ENCODE data around the gene PGBD5. TPM values are rescaled to one million over a fixed set of nuclear protein-coding genes. Genes with fewer than 3 reads are reported as not detected.

Gene PGBD5
- total and polyA plus RNA-seq, 2 of the 13 experiments (the other 11 are each of a cell fraction or from before 2014, with no cell fraction given) = 0.04 to 0.13 TPM

GRCh38 chr1:230319014-230319747 lies 107.0 kb downstream of the PGBD5 start:
- no peak for ATAC-seq
- Histone ChIP-seq H3K4me3 (replicated peaks in 1 of 3; ENCODE audit: insufficient read depth in 1 of 3, low read depth in 2 of 3, low read length in 3 of 3) (no peak overlapping the region), H4K20me1 (ENCODE audit: insufficient read depth, low read length) (no peaks in the 10 kb centered on the region), H3K9ac (ENCODE audit: insufficient read depth, low read depth, low read length) (no peak overlapping the region), H3K27me3 (ENCODE audit: control insufficient read depth in 1 of 2, insufficient read depth in 2 of 2, low read length in 2 of 2) (peaks cover 2 to 11% of the 10 kb centered on the region in 2 experiments; a peak in 3 of 5 replicates), H3K4me2 (ENCODE audit: low read depth, low read length) (no peak overlapping the region), H3K36me3 (replicated peaks in 1 of 2; ENCODE audit: control insufficient read depth in 1 of 2, insufficient read depth in 2 of 2, low read length in 2 of 2) (no peaks in the 10 kb centered on the region), H3K9me3 (ENCODE audit: low read length) (no peaks in the 10 kb centered on the region), H3K79me2 (ENCODE audit: insufficient read depth, low read length) (no peaks in the 10 kb centered on the region), H3K4me1 (ENCODE audit: insufficient read depth, low read length) (no peaks in the 10 kb centered on the region), H3K27ac (ENCODE audit: extremely low read length, insufficient read depth, low read length) (no peak overlapping the region), H2AFZ (ENCODE audit: low read length) (no peak overlapping the region)
- POLR2A ChIA-PET = no interaction called here
- WGBS (ENCODE audit: low lambda C conversion rate) = 57% methylated on average over 13 of the region's 17 CpGs
- intact Hi-C loops (cut with micrococcal nuclease; ENCODE audit: unreplicated experiment) = no loop called here
- no peak for DNase-seq (ENCODE audit: low spot score)
- no peak for FAIRE-seq
- no TSS peak for BruUV-seq (replicated peaks)
- in situ Hi-C loops (cut with HindIII; ENCODE audit: extremely low pct_ligation_motif_present, low pct_unique_long_range_greater_than_20kb) = loop anchor here (10.0 kb wide), 1 partner anchor 344 kb away; no protein-coding TSS in a partner anchor
- CTCF ChIA-PET (ENCODE audit: low intra/inter-chr PET ratio, low total read pairs) = no interaction called here
- no peak for TF ChIP-seq ZNF333 (CRISPR knock-in tag; IDR thresholded peaks at IDR 0.05; ENCODE audit: borderline replicate concordance)
- no peak for TF ChIP-seq TBX2 (CRISPR knock-in tag; IDR thresholded peaks at IDR 0.05; ENCODE audit: borderline replicate concordance)
- TF ChIP-seq SMAD1 (CRISPR knock-in tag; IDR thresholded peaks at IDR 0.05; ENCODE audit: borderline replicate concordance, low read depth) = no peak
- no peak for TF ChIP-seq ZBTB8A (CRISPR knock-in tag; IDR thresholded peaks at IDR 0.05; ENCODE audit: borderline replicate concordance, low read depth)
- TF ChIP-seq ARID3A (IDR thresholded peaks at IDR 0.05; ENCODE audit: low read depth, low read length) = no peak
- no peak for TF ChIP-seq ZNF296 (CRISPR knock-in tag; conservative IDR thresholded peaks at IDR 0.05)
- no peak for TF ChIP-seq ZNF720 (CRISPR knock-in tag; IDR thresholded peaks at IDR 0.05)
- no peak for TF ChIP-seq ARID4A (CRISPR knock-in tag; IDR thresholded peaks at IDR 0.05; ENCODE audit: borderline replicate concordance)
- no peak for TF ChIP-seq CEBPG (CRISPR knock-in tag; IDR thresholded peaks at IDR 0.05)
- TF ChIP-seq ZNF639 (CRISPR knock-in tag; conservative IDR thresholded peaks at IDR 0.05) = no peak
- no peak for TF ChIP-seq ZNF3 (CRISPR knock-in tag; IDR thresholded peaks at IDR 0.05)
- TF ChIP-seq FOXO4 (CRISPR knock-in tag; conservative IDR thresholded peaks at IDR 0.05) = no peak
- TF ChIP-seq SALL2 (CRISPR knock-in tag; IDR thresholded peaks at IDR 0.05) = no peak
